ENCODE measurements around the gene CBX4.
"Not testable (repeated sequence)": the region's sequence is repeated elsewhere in the genome, so short reads cannot be mapped to it uniquely, and the experiment has no call there.

- not testable (repeated sequence) for TF ChIP-seq CTCF, POLR2AphosphoS5, POLR2A (IDR thresholded peaks at IDR 0.05)
Measured at GRCh38 chr17:79853168-79853567, 13.9 kb upstream of the CBX4 start.
